GM18511 (cell line): ENCODE results near the gene EPHX1.
A peak's percentile ranks its signal among the peaks of the same experiment; 100 is the strongest.
"Not testable (repeated sequence)": the region's sequence is repeated elsewhere in the genome, so short reads cannot be mapped to it uniquely, and the experiment has no call there.

Source experiments
- ATAC-seq: cut with Tn5 transposase; IDR thresholded peaks from one replicate; pipeline ENCODE4 v1.9.1; 2021; ENCODE audit warnings: mild to moderate bottlenecking, moderate library complexity; ENCODE audit not compliant: unreplicated experiment

Gene EPHX1

GRCh38 chr1:225777058-225777582 lies 32.8 kb upstream of the EPHX1 start:
- peak; percentile 27 for ATAC-seq

- ATAC-seq = peak; percentile 99
Measured at GRCh38 chr1:225777583-225778336, 32.2 kb upstream of the EPHX1 start, which contains the start of gene SRP9. Gene SRP9, plus strand, starts transcription at chr1:225777826. Its CDS starts 115 bp downstream, at chr1:225777941.

- no peak for ATAC-seq
Measured at GRCh38 chr1:225778337-225778669, 31.6 kb upstream of the EPHX1 start.

GRCh38 chr1:225779165-225779564 lies 30.8 kb upstream of the EPHX1 start:
- not testable (repeated sequence) for ATAC-seq

DNA sequence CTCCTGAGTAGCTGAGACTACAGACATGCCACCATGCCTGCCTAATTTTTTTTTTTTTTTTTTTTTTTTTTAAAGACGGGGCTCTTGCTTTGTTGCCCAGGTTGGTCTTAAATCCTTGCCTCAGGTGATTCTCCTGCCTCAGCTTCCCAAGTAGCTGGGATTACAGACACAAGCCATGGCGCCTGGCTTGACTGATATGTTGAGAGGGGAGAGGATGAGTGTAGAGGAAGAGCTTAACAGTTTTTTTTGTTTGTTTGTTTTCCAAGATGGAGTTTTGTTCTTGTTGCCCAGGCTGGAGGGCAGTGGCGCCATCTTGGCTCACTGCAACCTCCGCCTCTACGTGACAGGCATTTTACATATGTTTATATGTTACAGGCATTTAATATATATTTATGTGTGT lies 29.8 kb upstream of the EPHX1 start:
- ATAC-seq = no peak

DNA sequence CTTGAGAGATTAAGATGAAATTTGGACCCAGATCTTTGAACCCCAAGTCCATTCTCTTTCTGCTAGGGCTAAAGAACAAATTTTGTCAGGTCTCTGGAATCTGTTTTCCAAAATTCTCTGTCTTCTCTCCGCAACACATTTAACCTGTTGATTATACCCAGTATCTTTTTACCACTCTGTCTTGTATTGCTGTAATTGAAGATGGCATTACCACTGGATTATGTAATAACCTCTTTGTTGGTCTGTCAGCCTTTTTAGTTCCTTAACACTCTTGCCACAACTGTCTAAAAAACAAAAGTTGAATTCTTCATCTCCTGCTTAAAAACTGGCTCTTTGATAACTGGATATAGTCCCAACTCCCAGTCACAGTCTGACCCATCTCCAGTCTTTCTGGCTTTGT lies 29.3 kb upstream of the EPHX1 start:
- ATAC-seq = no peak

- ATAC-seq = not testable (repeated sequence)
Measured at GRCh38 chr1:225789142-225789541, 20.8 kb upstream of the EPHX1 start.

DNA sequence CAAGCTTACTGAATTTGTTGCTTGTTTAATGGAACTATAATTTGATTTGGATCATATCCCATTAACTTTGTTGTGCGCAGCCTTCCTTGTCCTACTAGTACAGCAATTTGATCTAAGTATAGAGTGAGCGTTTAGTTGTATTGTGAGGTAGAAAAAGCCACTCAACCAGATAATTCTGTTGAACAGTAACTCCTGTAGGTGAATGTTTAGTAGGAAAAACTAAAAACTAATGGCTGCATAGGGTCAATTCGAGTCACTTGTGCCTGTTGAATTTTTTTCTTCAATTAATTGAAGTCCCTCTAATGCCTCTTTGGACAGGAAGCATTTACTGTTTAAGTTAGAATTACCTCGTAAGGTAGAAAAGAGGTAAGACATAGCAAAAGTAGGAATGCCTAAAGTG lies 15.0 kb upstream of the EPHX1 start:
- ATAC-seq = no peak

GRCh38 chr1:225796097-225796496 lies 13.8 kb upstream of the EPHX1 start:
- ATAC-seq = not testable (repeated sequence)

DNA sequence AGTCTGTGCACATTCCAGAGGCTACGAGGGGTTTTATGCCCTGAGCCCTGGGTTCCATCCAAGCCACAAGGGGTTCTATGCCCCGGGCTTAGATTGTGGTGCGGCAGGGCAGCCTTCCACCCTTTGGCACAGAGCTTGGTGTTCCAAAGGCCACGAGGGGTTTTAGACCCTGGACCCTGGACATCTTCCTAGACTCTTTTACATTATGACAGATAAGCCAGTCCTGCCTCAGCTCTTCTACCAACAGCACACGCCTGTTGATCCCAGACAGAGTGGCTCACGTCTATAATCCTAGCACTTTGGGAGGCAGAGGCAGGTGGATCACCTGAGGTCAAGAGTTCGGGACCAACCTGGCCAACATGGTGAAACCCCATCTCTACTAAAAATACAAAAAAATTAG lies 8.8 kb upstream of the EPHX1 start:
- not testable (repeated sequence) for ATAC-seq

DNA sequence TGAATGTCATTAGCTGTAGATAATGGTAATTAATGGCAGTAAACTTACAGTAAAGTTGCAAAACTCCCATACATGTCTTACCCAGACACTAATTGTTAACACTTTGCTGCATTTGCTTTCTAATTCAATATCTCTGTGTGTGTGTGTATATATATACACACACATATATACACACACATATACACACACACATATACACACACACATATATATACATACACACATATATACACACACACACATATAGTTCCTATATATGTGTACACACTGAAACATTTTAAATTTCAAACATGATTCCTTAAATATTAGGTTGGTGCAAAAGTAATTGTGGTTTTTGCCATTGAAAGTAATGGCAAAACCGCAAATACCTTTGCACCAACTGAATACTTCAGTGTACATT lies 3.7 kb upstream of the EPHX1 start:
- no peak for ATAC-seq

DNA sequence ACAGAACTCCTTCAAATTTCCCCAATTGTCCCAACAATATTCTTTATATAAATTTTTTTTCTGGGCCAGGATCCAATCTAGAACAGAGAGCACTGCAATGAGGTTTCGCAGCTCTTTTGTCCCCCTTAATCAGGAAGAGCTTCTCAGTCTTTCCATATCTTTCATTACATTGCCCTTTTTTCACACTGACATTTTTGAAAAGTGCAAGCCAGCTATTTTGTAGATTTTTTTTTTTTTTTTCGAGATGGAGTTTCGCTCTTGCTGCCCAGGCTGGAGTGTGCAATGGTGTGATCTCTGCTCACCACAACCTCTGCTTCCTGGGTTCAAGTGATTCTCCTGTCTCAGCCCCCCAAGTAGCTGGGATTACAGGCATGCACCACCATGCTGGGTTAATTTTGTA lies 3.2 kb upstream of the EPHX1 start:
- not testable (repeated sequence) for ATAC-seq

GRCh38 chr1:225808136-225808535 lies 1.8 kb upstream of the EPHX1 start:
- no peak for ATAC-seq

DNA sequence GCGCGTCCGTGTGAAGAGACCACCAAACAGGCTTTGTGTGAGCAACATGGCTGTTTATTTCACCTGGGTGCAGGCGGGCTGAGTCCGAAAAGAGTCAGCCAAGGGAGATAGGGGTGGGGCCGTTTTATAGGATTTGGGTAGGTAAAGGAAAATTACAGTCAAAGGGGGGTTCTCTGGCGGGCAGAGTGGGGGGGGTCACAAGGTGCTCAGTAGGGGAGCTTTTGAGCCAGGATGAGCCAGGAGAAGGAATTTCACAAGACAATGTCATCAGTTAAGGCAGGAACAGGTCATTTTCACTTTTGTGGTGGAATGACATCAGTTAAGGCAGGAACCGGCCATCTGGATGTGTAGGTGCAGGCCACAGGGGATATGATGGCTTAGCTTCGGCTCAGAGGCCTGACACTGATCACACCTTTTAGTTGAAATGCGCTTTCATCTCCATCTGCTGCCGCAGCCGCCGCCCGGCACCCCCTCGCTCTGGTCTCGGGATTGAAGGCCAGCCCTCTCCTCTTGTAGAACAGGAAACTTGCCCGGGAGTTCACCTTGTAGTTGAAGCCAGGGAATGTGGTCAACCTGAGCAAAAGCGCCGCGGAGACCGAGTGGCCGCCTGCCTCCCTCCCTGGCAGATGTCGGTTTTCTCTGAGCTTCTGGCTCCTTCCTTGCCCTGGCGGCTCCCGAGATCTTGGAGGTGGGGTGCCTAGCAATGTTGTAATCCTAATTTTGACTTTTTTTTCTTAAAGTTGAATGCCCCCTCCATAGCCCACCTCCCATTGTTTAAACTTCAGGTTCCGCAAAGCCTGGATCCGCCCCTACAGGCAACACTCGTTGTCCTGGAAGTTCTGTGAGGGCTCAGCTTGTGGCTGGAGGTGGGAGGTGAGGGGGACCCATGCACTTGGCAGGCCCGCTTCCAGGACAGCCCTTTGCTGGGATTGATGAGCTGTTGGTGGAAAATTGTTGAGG lies 935 bp downstream of the EPHX1 start:
- not testable (repeated sequence) for ATAC-seq

- no peak for ATAC-seq
Measured at GRCh38 chr1:225811622-225812487, 1.9 kb downstream of the EPHX1 start.

GRCh38 chr1:225812488-225813213 lies 2.7 kb downstream of the EPHX1 start:
- no peak for ATAC-seq

DNA sequence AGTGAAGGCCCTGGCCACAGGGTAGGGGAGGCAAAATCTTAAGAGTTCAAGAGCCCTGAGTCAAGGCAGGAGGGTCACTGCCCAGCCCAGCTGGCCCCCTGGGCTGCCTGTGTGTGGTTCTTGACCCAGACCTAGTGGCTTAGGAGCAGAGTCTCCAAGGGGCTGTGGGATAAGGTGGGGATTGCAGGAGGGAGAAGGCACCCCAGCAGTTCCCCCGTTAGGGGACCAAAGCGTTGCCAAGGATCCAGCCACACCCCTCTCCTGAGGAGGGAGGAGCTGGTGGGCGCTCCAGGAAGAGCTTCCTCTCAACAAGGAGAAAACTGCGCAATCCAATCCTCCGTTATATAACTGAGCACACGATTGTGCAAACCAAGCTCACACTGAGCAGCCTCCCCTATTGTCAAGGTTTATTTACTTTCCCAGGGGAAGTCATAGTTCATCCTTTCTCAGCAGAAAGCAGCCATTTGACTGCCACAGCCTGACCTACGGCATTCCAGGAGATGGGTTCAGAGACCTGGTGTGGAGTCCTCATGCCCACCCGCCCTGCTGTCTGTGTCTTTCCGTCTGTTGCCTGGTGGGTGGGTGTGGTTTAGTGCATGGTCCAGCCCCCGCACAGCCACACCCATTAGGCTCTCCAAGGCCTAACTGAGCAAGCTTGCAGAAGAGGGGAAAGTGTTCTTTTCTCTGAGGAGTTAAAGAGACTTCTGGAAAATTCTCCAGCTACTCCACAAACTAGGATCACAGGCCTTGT lies 3.5 kb downstream of the EPHX1 start:
- no peak for ATAC-seq

DNA sequence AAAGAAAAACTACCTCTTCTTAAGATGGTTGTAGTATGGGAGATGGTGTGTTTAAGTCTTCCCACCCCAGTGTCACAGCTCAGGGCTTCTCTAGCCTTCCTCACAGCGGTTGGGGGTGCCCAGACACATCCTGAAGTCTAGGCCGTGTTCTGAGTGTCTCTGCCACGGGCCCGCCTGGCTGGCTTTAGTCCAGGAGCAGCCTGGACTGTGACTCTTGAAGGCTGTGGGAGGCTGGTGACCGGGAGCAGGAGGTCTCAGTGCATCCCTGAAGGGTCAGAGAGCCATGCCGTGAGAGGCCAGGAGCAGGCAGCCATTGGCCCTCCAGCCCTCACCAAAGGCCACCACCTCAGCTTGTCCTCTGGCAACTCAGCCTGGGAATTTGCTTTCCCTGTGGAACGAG lies 4.5 kb downstream of the EPHX1 start:
- ATAC-seq = no peak

GRCh38 chr1:225815090-225815489 lies 5.2 kb downstream of the EPHX1 start:
- ATAC-seq = not testable (repeated sequence)
